ENCODE data around the gene MAFG.
"Not testable (repeated sequence)": the region's sequence is repeated elsewhere in the genome, so short reads cannot be mapped to it uniquely, and the experiment has no call there.

Gene MAFG

GRCh38 chr17:81923302-81924260 is 4.0 kb downstream of the MAFG start:
- peak; percentile 81 for DNase-seq (ENCODE audit: low read depth)

GRCh38 chr17:81922566-81923301 is 4.8 kb downstream of the MAFG start:
- no peak for DNase-seq (ENCODE audit: low read depth)

GRCh38 chr17:81921996-81922565 is 5.5 kb downstream of the MAFG start:
- DNase-seq (ENCODE audit: low read depth) = no peak

GRCh38 chr17:81921537-81921862 is 6.0 kb downstream of the MAFG start:
- no peak for DNase-seq (ENCODE audit: low read depth)

GRCh38 chr17:81920612-81921536 is 6.7 kb downstream of the MAFG start:
- DNase-seq (ENCODE audit: low read depth) = no peak

GRCh38 chr17:81918832-81919545 is 8.5 kb downstream of the MAFG start:
- DNase-seq (ENCODE audit: low read depth) = no peak

- not testable (repeated sequence) for DNase-seq (ENCODE audit: low read depth)
These were observed 9.2 kb downstream of the MAFG start for GRCh38 chr17:81918333-81918669.

- peak; percentile 76 for DNase-seq (ENCODE audit: low read depth)
These were observed 9.8 kb downstream of the MAFG start, which contains the start of gene SIRT7 for GRCh38 chr17:81917565-81918332. Gene SIRT7, minus strand, starts transcription at chr17:81918176. Its CDS starts 45 bp downstream, at chr17:81918131.

GRCh38 chr17:81916234-81917001 is 11.1 kb downstream of the MAFG start:
- DNase-seq (ENCODE audit: low read depth) = peak; percentile 74

- DNase-seq (ENCODE audit: low read depth) = no peak
These were observed 12.2 kb downstream of the MAFG start for GRCh38 chr17:81915331-81915730.

GRCh38 chr17:81914103-81914850 is 13.3 kb downstream of the MAFG start:
- DNase-seq (ENCODE audit: low read depth) = no peak

- DNase-seq (ENCODE audit: low read depth) = no peak
These were observed 14.0 kb downstream of the MAFG start for GRCh38 chr17:81913394-81914102.

- no peak for DNase-seq (ENCODE audit: low read depth)
These were observed 14.9 kb downstream of the MAFG start for GRCh38 chr17:81912441-81913309.

GRCh38 chr17:81911969-81912368 is 15.6 kb downstream of the MAFG start:
- no peak for DNase-seq (ENCODE audit: low read depth)

GRCh38 chr17:81911277-81911961 is 16.1 kb downstream of the MAFG start, which contains the start of gene PCYT2:
Gene PCYT2, minus strand, starts transcription at chr17:81911399. Its CDS starts 44 bp downstream, at chr17:81911355.
- peak; percentile 83 for DNase-seq (ENCODE audit: low read depth)

GRCh38 chr17:81910840-81911276 is 16.7 kb downstream of the MAFG start:
- DNase-seq (ENCODE audit: low read depth) = no peak

All from EH (cell line).